Posterior vena cava (tissue), 2 donors: ENCODE data around the gene PRKAR1B. TPM values are rescaled to one million over a fixed set of nuclear protein-coding genes. Genes with fewer than 3 reads are reported as not detected.
"Not testable (repeated sequence)": the region's sequence is repeated elsewhere in the genome, so short reads cannot be mapped to it uniquely, and the experiment has no call there.

Experiments
- DNase-seq: peaks from one replicate; pipeline ENCODE4 v3.0.0-alpha.2; 2020; ENCODE audit warnings: low spot score
- intact Hi-C, 2 donors: fragments of 100-400 bp; cut with DNase I; formaldehyde crosslinking; loops; one replicate each; pipeline versions ENCODE4 v1.14.1 to v1.14.2; 2022 to 2023
- total RNA-seq, 2 donors: library from RNA; stranded (reverse); fragmentation: NEBNext Ultra II Directional; extraction: Animal tissue kit (Norgen Biotek cat#: 25700); gene quantifications; one replicate each; pipeline ENCODE4 v1.2.1, GENCODE V29; 2021
- donor health status: DM: yes; HTN: yes; CAD: no.
- donor health status: DM: yes; HTN: yes; CAD: no.

PRKAR1B gene
- total RNA-seq, 2 donors from 2014 or later, result 10.1 TPM

GRCh38 chr7:564176-564865 lies 162.8 kb downstream of the PRKAR1B start:
- intact Hi-C loops, result no loop called here
- DNase-seq, result peak; percentile 91

DNA sequence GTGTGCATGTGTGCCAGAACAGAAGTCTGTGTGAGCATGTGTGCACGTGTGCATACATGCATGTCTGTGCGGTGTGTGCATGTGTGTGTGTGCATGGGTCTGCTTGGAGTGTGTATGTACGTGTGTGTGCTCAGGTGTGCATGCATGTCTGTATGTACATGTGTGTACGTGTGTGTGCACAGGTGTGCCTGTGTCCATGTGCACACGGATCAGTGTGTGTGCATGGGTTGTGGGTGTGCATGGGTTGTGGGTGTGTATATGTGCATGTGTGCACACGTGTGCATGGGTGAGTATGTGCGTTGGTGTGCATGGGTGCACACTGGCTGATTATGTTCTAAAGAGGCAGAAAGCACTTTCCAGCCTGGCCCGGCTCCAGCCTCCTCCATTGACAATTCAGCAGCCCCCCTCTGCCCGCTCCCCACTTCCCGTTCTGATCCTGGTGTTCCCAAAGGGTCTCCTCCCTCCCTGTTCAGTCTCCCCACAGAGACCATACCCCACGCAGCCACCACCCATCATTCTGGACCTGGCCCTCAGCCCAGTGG lies 163.4 kb downstream of the PRKAR1B start:
- no peak for DNase-seq
- intact Hi-C loops, result no loop called here

- DNase-seq, result no peak
- intact Hi-C loops, result no loop called here
Observed at GRCh38 chr7:562789-563628, 164.1 kb downstream of the PRKAR1B start.

DNA sequence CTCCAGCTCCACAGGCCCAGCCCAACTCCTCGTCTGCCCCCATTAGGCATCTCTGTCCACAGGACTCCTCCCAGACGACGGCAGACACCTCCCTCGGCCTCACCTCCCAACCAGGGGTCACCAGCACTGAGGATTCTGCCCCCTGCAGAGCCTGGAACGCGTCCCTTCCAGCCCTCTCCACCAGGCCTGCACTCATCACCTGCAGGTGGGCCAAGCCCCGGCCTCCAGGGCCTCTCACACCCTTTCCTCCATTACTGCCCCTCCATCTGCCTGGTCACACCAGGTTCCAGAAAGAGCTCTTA lies 164.8 kb downstream of the PRKAR1B start:
- no peak for DNase-seq
- intact Hi-C loops, result no loop called here

GRCh38 chr7:561631-562373 lies 165.3 kb downstream of the PRKAR1B start:
- intact Hi-C loops, result no loop called here
- no peak for DNase-seq

- intact Hi-C loops, result no loop called here
- DNase-seq, result no peak
Observed at GRCh38 chr7:560966-561630, 166.0 kb downstream of the PRKAR1B start.

GRCh38 chr7:559396-559705 lies 167.7 kb downstream of the PRKAR1B start:
- intact Hi-C loops, result no loop called here
- no peak for DNase-seq

- intact Hi-C loops, result no loop called here
Observed at GRCh38 chr7:557558-557881, 169.6 kb downstream of the PRKAR1B start.

GRCh38 chr7:556837-557557 lies 170.1 kb downstream of the PRKAR1B start:
- DNase-seq, result no peak
- intact Hi-C loops, result no loop called here

More at GRCh38 chr7:557558-557881, 169.6 kb downstream of the PRKAR1B start:
- DNase-seq, result no peak

- intact Hi-C loops, result no loop called here
- no peak for DNase-seq
Observed at GRCh38 chr7:556291-556826, 170.7 kb downstream of the PRKAR1B start.

GRCh38 chr7:555551-556160 lies 171.4 kb downstream of the PRKAR1B start:
- intact Hi-C loops, result no loop called here
- no peak for DNase-seq

DNA sequence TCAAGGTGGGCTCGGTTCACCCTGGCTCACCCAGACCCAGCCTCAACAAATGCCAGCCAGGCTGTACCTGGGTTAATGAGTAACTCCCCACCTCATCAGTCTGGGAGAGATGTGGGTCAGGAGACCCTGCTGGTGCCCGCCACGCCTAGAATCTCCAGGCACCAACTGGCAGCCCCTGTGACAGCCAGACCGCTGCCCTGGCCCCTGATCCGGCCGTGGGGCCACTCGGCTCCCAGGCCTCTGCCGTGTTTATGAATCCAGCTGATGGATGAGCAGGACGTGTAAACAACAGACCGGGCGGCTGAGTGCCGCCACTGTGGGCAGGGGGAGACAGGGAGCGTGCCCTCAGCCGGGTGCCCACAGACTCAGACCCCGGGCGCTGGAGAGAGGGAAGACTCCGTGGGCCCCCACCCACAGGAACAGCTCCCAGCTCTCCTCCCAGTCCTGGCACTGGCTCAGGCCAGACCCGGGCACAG lies 173.4 kb downstream of the PRKAR1B start:
- intact Hi-C loops, result no loop called here
- DNase-seq, result no peak

GRCh38 chr7:552868-553635 lies 174.0 kb downstream of the PRKAR1B start:
- intact Hi-C loops, result no loop called here
- DNase-seq, result no peak

- intact Hi-C loops, DNase-seq: not testable (repeated sequence)
Observed at GRCh38 chr7:552151-552867, 174.8 kb downstream of the PRKAR1B start.

DNA sequence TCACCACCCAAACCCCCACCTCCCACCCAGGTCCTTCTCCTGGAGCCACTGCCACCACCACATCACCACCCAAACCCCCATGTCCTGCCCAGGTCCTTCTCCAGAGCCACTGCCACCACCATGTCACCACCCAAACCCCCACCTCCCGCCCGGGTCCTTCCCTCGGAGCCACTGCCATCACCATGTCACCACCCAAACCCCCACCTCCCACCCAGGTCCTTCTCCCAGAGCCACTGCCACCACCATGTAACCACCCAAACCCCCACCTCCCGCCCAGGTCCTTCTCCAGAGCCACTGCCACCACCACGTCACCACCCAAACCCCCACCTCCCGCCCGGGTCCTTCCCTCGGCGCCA lies 175.5 kb downstream of the PRKAR1B start:
- intact Hi-C loops, DNase-seq: not testable (repeated sequence)

GRCh38 chr7:550881-551614 lies 176.0 kb downstream of the PRKAR1B start:
- intact Hi-C loops, result no loop called here
- DNase-seq, result no peak
